ENCODE data around the gene NLGN1.
"Not testable (repeated sequence)": the region's sequence is repeated elsewhere in the genome, so short reads cannot be mapped to it uniquely, and the experiment has no call there.

Gene NLGN1

DNA sequence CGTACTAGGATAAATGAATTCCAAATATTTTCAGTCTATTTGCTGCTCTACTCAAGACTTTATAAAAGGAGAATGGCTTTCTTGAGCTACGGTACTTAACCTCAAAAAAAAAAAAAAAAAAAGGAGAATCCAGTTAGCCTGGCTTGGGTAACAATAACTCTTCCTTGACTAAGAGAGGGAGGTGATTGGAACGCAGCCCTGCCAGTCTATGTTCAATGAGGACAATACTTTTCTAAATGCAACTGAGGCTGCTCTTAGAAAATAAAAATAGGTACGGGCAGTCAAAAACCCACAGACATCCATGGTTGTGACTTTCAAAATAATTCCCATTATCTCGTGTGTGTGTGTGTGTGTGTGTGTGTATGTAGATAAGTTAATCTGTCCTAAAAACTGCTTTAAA is 799.9 kb downstream of the NLGN1 start:
- DNase-seq, result no peak

DNA sequence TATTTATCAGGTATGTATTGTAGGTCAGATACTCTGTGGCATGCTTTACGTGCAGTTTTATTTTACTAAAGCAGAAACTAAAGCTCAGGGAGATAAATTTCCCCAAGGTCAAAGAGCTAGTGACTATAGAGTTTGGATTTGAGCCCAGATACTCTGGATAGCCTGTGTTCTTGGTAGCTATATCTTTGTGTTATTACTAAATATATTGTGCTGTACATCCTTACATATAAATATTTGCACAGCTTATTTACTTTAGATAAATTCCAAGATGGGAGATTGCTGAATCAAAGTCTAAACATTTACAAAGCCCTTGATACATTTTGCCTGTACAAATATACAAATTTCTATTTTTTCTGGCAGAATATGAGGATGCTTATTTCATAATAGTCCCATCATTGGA is 800.7 kb downstream of the NLGN1 start:
- no peak for DNase-seq

DNA sequence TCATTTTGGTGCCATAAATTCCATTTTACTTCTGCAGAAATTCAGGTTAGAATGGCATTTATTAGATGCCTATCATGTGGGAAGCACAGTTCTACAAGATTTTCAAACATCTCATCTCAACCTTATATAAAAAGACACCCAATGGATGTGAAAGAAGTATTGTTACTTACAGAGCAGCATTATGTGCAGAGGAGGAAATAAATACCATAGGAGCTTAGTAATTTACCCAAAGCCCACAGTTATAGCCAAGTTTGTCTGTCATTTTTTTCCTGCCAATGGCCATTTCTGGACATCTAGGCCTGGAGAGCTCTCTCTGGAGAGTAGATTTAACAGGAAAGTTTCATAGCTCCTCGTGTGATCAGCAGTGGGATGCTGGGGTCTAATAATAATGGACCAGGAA is 802.2 kb downstream of the NLGN1 start:
- no peak for DNase-seq

DNA sequence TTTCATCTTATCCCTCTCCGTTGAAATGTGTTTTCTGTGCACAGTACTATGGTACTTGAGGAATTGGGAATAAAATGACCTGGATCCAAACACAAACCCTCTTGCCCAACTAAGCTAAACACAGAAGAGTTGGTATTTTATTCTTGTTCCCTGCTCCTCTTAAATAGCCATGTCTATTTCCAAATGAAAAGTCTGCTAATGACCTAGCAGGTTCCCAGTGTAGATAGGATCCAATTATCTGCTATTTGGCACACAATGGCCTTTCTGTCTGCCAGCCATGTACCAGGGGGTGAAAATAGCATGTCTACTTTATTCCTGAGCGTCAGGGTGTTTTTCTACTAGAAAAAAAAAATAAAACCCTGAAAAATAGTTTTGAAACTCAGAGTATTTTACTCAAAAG is 804.6 kb downstream of the NLGN1 start:
- DNase-seq, result no peak

DNA sequence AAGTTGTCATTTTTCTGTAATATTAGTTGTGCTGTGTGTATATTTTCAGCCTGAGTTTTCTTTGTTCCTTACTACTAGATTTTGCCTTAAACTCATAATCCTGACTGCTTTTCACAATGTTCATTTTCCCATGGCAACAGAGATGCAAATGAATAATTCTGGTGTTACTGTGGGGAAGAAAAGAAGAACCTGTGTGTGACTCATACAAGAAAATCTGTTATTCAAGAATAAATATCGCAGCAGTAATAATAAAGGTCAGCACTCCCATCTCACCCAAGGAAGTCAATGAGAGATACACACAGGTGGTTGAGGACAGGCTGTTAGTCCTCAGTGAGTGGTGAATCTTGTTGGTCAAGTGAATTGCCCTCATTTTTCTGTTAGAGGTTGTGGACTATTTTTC is 805.0 kb downstream of the NLGN1 start:
- no peak for DNase-seq

DNA sequence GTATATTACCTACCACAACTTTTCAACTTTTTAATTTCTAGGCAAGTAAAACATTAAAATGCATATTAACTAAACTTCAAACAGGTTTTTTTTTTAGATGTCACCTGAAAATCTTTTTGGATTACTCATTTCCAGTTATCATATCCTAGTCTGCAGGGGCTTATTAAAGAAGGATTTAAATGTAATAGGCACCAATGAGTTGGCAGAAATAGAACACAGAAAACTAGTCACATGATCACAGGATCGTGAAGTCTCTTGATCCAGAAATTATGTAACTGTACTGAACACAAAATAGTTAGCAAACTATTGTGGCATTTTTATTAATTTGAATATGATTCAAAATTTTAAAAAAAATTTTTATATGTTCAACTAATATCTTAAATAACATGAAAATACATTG is 807.2 kb downstream of the NLGN1 start:
- DNase-seq, result no peak

DNA sequence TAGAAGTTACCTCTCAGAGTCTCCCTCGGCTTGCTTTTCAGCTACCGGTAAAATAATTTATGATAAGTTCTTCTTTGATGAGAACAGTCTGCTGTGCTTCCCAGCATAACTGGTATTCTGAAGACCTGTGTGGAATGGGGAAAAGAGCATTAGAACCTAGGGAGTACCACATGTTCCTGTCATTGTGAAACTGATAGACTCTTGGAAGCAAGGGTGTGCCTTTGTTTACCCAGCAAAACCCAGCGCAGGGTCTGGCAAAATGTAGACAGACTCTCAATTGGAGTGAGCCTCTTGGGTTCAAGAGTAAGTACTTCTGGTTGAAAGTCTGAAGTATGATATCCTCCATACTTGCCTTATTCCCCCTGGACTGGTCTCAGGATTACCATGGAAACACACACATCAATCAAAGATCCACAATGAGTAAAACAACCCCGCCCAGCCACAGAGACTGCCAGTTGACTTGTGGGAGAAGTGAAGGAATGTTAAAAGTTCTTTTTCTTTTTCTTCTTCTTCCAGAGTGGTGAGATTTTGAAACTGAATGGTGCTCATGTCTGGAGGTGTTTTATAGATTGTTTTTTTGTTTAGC is 809.2 kb downstream of the NLGN1 start:
- no peak for DNase-seq

DNA sequence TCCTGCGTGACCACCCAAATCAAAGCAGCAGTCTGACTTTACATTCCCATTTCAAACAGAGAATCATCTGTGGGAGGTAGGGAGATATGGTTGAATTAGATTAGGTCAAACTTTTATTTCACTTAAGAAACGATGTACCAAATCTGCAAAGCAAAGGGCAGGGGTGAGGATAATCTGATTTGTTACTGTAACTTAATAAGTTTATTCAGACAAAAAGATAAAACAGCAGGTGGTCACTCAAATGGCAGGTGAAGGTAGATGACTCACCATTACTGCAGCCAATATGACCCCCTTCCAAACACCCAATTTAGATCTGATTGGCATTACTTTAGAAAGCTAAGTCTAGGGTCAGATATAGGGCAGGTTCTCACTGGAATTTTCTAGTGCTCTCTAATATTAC is 810.6 kb downstream of the NLGN1 start:
- no peak for DNase-seq

DNA sequence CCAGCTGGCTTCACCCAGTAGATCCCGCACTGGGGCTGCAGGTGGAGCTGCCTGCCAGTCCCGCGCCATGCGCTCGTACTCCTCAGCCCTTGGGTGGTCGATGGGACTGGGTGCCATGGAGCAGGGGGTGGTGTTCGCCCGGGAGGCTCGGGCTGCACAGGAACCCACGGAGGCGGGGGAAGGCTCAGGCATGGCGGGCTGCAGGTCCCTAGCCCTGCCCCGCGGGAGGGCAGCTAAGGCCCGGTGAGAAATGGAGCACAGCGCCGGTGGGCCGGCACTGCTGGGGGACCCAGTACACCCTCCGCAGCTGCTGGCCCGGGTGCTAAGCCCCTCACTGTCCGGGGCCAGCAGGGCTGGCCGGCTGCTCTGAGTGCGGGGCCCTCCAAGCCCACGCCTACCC is 814.4 kb downstream of the NLGN1 start:
- not testable (repeated sequence) for DNase-seq

DNA sequence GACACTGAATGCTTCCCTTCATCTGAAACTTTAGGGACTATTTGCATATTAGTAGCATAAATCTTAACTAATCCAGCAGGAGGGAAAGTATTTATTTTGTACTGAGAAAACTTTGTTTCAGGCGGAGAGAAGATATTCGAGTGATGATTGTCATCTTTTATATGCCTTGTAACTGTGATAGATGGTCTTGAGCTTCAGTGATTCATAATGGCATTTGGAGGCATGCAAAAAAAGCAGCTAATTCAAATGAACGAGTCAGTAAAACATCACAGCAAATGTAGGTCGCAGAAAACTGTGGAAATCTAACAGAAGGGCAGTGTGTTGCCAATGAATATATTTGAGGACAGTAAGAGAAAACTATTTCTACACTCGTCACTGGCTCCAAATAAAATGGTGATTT is 817.9 kb downstream of the NLGN1 start:
- DNase-seq, result no peak

DNA sequence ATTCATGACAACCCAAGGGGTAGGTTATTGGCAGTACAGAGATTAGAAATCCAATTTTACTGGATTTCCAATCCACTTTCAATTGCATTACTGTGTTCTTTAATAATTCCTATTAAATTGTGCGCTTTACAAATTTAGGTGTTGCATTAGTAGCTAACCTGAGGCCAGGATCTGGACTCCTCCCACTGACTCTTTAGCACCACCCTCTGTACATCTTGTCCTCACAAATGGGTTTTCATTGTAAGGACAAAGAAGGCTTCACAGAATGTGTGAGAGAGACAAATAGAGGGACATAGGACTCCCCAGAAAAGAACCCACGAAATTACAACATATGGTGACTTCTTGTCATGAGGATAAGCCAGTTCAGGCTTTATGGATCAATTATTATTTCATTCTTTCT is 818.5 kb downstream of the NLGN1 start:
- DNase-seq, result no peak

DNA sequence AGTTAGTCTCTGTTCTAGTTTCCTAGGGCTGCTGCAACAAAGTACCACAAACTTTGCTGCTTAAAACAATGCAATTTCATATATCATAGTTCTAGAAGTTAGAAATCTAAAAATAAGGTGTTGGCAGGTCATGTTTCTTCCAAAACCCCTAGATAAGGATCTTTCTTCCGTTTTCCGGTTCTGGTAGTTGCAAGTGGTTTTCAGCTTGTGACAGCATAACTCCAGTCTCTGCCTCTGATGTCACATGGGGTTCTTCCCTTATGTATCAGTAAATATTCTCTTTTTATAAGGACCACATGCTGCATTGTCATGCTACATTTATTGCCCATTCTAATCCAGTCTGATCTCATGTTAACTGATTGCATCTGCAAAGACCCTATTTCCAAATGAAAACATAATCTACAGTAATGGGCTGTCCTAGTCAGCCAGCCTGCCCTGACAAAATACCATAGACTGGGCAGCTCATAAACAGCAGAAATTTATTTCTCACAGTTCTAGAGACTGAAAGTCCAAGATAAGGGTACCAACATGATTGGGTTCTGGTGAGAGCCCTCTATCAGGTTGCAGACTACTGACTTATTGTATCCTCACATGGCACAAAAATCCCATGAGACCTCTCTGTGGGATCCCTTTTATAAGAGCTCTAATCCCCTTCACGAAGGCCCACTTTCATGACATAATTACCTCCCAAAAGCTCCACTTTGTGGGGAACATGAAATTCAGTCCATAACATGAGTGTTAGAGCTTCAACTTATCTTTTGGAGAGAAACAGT is 819.6 kb downstream of the NLGN1 start:
- no peak for DNase-seq

DNA sequence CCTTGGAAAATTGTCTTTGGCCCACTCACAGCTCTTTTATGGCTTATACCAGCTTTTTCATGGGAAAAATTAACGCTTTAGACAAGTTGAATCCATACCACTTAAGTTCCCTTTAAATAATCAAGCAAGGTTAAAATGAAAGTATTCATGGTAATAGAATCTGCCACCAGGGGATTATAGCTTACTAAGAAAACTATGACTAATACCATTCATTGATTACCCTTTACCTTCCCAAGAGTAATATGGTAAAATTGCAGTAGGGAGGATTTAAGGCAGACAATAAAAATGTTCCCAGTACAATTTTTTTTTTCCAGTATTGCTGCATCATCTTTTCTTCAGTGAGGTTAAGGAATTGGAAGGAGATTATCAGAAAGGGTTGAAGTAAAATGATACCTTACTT is 820.5 kb downstream of the NLGN1 start:
- DNase-seq, result no peak

DNA sequence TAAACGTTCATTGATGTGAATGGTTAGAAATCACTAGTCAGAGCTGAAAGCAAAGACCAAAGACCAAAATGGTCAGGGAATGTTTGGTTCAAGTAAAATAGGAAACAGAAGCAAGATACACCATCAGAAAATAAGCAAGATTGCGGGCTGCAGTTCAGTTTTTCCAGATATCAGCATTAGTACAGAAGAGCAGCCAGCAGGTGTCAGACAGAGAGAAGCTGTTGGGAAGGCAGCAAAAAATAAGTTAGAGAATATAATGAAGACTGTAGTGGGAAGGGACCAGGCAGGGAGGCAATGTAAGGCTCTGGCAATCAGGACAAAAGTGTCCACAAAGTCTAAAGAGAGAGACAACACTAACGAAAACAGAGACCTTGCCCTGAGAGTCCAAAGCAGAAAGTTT is 822.2 kb downstream of the NLGN1 start:
- DNase-seq, result no peak

DNA sequence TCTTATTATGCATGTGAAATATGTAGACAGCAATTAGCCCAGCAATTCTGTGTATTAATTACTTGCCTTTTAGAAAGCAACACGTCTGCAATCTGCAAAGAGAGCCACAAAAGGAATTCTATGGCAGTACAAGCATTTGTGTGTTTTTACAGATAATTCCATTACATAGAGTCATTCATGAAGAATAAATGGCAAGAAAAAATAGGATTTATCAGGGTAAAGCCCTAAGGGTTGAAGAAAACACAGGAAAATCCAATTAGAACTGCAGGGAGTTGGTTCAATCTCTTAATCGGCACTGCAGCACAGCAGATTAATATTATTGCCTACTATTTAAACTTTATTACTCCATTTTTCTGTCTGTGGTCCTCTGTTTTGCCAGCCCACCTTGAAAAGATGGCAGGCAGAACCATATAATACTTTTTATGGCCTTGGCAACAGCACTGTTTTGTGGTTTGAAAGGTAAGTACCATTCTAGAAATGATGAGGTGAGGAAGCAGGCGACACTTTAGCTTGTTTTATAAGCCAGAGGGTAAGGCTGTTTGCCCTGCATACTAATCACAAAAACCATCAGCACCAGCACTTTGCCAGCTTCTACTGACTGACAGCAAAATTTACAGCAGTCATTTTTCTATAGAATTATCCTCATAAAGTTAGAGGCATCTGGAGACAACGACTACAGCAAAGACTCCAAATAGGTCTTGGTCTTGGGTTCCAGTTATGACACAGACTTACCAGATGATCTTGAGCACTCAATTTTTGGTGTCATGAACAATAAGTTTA is 823.4 kb downstream of the NLGN1 start:
- no peak for DNase-seq

DNA sequence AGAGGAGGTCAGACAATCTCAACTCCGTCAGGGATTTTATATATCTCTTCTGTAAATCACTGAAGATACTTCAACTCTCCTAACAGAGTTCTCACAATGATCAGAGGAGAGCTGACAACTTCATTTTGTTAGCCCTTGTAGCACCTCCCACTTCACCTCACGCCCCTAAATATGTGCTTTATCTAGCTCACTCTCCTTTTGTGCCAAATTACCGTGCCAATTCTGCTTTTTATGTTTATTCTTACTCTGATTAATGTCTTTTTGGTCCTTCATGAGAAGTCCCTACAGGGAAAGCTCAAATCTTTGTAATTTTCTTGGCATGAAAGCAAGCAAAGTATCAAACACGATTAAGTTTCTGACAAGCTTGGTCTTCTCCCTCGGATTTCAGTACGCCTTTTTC is 825.5 kb downstream of the NLGN1 start:
- DNase-seq, result no peak

DNA sequence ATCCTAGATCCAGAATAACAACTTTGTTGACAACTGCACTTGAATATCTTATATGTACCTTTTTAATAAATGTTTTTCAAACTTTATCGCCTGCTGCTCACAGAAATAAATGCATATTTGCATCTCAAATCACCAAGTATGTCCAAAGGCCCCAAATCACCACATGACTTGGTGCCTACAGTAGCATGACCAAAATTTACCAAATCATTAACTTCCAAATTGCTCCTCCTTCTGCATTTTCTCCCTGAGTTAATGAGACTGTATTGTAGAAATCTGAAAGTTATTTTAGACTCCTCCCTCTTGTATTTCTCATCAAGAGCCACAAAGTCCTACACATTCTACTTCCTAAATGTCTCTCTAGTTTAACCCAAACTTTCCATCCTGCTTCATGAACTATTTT is 826.1 kb downstream of the NLGN1 start:
- no peak for DNase-seq

DNA sequence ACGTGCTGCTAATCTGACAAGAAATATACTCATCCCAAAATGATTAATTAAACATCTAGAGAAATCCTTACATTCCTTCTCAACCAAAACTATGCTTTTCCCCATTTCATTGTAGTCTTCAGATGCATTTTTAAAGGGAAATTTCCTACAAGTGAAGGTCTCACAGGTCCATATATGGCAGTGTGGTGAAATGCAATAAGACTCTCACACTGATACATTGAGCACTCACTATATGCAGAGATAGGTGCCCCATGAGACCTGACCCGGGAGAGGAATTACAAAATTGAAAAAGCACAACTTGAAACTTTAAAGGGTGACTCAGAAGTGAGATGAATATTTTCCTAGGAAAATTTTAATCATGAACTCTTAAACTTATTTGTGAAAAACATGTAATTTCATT is 832.4 kb downstream of the NLGN1 start:
- DNase-seq, result no peak

DNA sequence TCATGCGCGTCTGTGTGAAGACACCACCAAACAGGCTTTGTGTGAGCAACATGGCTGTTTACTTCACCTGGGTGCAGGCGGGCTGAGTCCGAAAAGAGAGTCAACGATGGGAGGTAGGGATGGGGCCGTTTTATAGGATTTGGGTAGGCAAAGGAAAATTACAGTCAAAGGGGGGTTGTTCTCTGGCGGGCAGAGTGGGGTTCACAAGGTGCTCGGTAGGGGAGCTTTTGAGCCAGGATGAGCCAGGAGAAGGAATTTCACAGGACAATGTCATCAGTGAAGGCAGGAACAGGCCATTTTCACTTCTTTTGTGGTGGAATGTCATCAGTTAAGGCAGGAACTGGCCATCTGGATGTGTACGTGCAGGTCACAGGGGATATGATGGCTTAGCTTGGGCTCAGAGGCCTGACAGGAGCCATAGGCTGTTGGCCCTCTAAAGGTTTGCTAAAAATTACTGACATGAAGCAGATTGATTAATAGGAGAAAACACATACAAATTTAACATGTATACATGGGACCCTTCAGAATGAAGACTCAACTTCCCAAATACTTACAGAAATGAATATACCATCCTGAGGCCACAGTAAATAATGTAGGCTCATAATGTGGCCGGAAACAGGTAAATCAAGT is 834.6 kb downstream of the NLGN1 start:
- not testable (repeated sequence) for DNase-seq

DNA sequence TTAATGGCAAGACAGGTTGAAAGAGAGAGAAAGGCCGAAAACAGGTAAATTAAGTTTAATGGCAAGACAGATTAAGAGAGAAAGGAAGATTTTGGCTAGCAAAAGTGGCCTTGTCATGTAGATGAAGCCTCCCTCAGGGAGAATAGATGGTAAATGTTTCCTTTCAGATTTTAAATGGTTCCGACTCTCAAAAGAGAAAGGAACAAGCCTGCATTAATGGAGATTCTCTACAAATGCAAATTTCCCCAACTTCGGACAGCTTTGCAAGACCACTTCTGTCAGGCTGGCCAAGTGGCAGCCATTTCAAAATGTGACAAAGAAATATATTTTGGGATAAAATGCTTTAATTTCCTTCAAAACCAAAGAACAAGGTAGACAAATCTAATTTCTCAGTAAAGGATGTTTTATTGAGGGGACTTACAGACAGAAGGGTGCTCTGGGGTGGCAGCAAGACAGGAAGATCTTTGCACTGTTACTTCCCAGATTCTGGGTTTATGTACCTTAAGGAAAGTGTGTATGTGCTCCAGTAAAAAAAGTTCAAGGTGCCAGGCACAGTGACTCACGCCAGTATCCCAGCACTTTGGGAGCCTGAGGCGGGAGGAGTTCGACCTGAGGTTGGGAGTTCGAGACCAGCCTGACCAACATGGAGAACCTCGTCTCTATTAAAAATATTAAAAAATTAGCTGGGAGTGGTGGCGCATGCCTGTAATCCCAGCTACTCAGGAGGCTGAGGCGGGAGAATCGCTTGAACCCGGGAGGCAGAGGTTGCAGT is 835.3 kb downstream of the NLGN1 start:
- DNase-seq, result no peak

DNA sequence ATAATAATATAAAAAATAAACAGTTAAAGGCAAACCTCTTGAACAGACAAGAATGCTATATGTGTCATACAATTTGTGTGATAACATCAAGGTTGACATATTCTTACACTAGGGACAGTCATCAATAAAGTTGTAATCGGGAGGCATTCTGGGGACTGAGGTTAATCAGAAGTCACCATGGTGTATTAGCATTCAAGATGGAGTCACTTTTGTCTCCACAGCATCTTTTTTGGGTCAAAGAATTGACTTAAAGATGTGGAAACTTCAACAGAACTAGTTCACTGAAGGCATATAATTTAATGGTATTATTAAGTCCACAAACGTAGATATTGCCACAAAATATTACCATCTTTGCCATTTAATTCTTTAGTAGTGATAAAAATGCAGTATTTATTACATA is 836.0 kb downstream of the NLGN1 start:
- DNase-seq, result no peak

DNA sequence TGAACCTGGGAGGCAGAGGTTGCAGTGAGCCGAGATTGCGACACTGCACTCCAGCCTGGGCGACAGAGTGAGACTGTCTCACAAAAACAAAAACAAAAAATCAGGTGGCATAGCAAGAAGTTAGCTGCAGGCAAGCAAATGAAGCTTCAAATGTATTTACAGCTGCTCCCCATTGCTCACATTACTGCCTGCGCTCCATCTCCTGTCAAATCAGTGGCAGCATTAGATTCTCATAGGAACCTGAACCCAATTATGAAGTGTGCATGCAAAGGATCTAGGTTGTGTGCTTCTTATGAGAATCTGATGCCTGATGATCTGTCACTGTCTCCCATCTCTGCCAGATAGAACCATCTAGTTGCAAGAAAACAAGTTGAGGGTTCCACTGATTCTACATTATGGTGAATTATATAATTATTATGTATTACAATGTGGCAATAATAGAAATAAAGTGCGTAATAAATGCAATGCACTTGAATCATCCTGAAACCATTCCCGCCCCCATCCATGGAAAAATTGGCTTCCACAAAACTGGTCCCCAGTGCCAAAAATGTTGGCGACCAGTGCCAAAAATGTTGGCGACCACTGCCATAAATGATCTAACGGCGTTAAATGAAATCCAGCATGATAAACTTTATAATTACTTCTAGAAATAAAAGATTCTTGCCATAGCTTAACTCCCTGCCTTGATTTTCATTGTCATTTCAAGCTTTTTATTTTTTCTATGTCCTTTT is 844.9 kb downstream of the NLGN1 start:
- DNase-seq, result no peak

Data from cortex of kidney (tissue), 1 donor.